ENCODE data around the gene SUGCT.
"Not testable (repeated sequence)": the region's sequence is repeated elsewhere in the genome, so short reads cannot be mapped to it uniquely, and the experiment has no call there.

The SUGCT gene

GRCh38 chr7:40643664-40644063, 508.9 kb downstream of the SUGCT start:
- H3K27ac Mint-ChIP-seq, result no peak overlapping the region
- H3K9me3 Mint-ChIP-seq, result no peaks in the 10 kb centered on the region
- peaks cover 6% of the 10 kb centered on the region for H3K4me1 Mint-ChIP-seq
- H3K27me3 Mint-ChIP-seq, result peaks cover 5% of the 10 kb centered on the region
- DNase-seq (no peak), ATAC-seq (no peak)
- H3K4me3 Mint-ChIP-seq, result no peak overlapping the region
- no peaks in the 10 kb centered on the region for H3K36me3 Mint-ChIP-seq (ENCODE audit: low read depth)

GRCh38 chr7:40644454-40645188, 509.8 kb downstream of the SUGCT start:
- DNase-seq (peak; percentile 1), ATAC-seq (peak; percentile 56)
- no peak overlapping the region for H3K27ac Mint-ChIP-seq
- H3K36me3 Mint-ChIP-seq (ENCODE audit: low read depth), result no peaks in the 10 kb centered on the region
- peaks cover 2% of the 10 kb centered on the region for H3K9me3 Mint-ChIP-seq
- peaks cover 6% of the 10 kb centered on the region for H3K4me1 Mint-ChIP-seq
- H3K4me3 Mint-ChIP-seq, result no peak overlapping the region
- H3K27me3 Mint-ChIP-seq, result peaks cover 5% of the 10 kb centered on the region

- Mint-ChIP-seq H3K4me1 (peaks cover 6% of the 10 kb centered on the region), H3K27ac (no peak overlapping the region), H3K4me3 (no peak overlapping the region), H3K36me3 (ENCODE audit: low read depth) (no peaks in the 10 kb centered on the region), H3K27me3 (peaks cover 5% of the 10 kb centered on the region), H3K9me3 (peaks cover 4% of the 10 kb centered on the region)
- DNase-seq, result no peak
- ATAC-seq, result peak; percentile 11
These were observed 510.4 kb downstream of the SUGCT start for GRCh38 chr7:40645197-40645596.

- Mint-ChIP-seq H3K4me3 (no peak overlapping the region), H3K27ac (no peak overlapping the region), H3K9me3 (peaks cover 10% of the 10 kb centered on the region), H3K4me1 (peaks cover 6% of the 10 kb centered on the region), H3K27me3 (peaks cover 5% of the 10 kb centered on the region), H3K36me3 (ENCODE audit: low read depth) (no peaks in the 10 kb centered on the region)
- ATAC-seq (no peak), DNase-seq (no peak)
These were observed 511.9 kb downstream of the SUGCT start for GRCh38 chr7:40646717-40647116.

GRCh38 chr7:40647719-40648118, 512.9 kb downstream of the SUGCT start:
- DNase-seq, result no peak
- H3K36me3 Mint-ChIP-seq (ENCODE audit: low read depth), result no peaks in the 10 kb centered on the region
- peaks cover 5% of the 10 kb centered on the region for H3K27me3 Mint-ChIP-seq
- no peak for ATAC-seq
- peaks cover 10% of the 10 kb centered on the region for H3K9me3 Mint-ChIP-seq
- H3K27ac Mint-ChIP-seq, result no peak overlapping the region
- H3K4me1 Mint-ChIP-seq, result peaks cover 6% of the 10 kb centered on the region
- no peak overlapping the region for H3K4me3 Mint-ChIP-seq

- Mint-ChIP-seq H3K9me3 (peaks cover 10% of the 10 kb centered on the region), H3K4me3 (no peak overlapping the region), H3K4me1 (peaks cover 6% of the 10 kb centered on the region), H3K36me3 (ENCODE audit: low read depth) (no peaks in the 10 kb centered on the region), H3K27ac (no peak overlapping the region), H3K27me3 (peaks cover 5% of the 10 kb centered on the region)
- no peak for ATAC-seq
- no peak for DNase-seq
These were observed 514.4 kb downstream of the SUGCT start for GRCh38 chr7:40649247-40649646.

- not testable (repeated sequence) for H3K27me3 Mint-ChIP-seq; H3K4me1 Mint-ChIP-seq; H3K27ac Mint-ChIP-seq; ATAC-seq; H3K36me3 Mint-ChIP-seq (ENCODE audit: low read depth); H3K4me3 Mint-ChIP-seq; DNase-seq
- H3K9me3 Mint-ChIP-seq, result peaks cover 10% of the 10 kb centered on the region
These were observed 516.1 kb downstream of the SUGCT start for GRCh38 chr7:40650903-40651302.

- no peaks in the 10 kb centered on the region for H3K27me3 Mint-ChIP-seq
- no peak overlapping the region for H3K27ac Mint-ChIP-seq
- H3K4me1 Mint-ChIP-seq, result no peaks in the 10 kb centered on the region
- H3K4me3 Mint-ChIP-seq, result no peak overlapping the region
- ATAC-seq (no peak), DNase-seq (no peak)
- no peaks in the 10 kb centered on the region for H3K36me3 Mint-ChIP-seq (ENCODE audit: low read depth)
- peaks cover 10% of the 10 kb centered on the region for H3K9me3 Mint-ChIP-seq
These were observed 519.4 kb downstream of the SUGCT start for GRCh38 chr7:40654171-40654570.

- Mint-ChIP-seq H3K4me1 (no peaks in the 10 kb centered on the region), H3K27ac (no peak overlapping the region), H3K27me3 (no peaks in the 10 kb centered on the region), H3K36me3 (ENCODE audit: low read depth) (no peaks in the 10 kb centered on the region), H3K9me3 (peaks cover 6% of the 10 kb centered on the region), H3K4me3 (no peak overlapping the region)
- ATAC-seq (no peak), DNase-seq (no peak)
These were observed 520.6 kb downstream of the SUGCT start for GRCh38 chr7:40655426-40655825.

- no peak for DNase-seq
- H3K9me3 Mint-ChIP-seq, result peaks cover 4% of the 10 kb centered on the region
- H3K4me1 Mint-ChIP-seq, result no peaks in the 10 kb centered on the region
These were observed 521.5 kb downstream of the SUGCT start for GRCh38 chr7:40656349-40656748.

GRCh38 chr7:40658729-40659128, 523.9 kb downstream of the SUGCT start:
- H3K9me3 Mint-ChIP-seq, result peaks cover 4% of the 10 kb centered on the region
- no peaks in the 10 kb centered on the region for H3K36me3 Mint-ChIP-seq (ENCODE audit: low read depth)
- DNase-seq, result no peak
- ATAC-seq, result no peak
- no peaks in the 10 kb centered on the region for H3K27me3 Mint-ChIP-seq
- no peak overlapping the region for H3K27ac Mint-ChIP-seq
- no peak overlapping the region for H3K4me3 Mint-ChIP-seq
- H3K4me1 Mint-ChIP-seq, result no peaks in the 10 kb centered on the region

More at GRCh38 chr7:40656349-40656748, 521.5 kb downstream of the SUGCT start:
- Mint-ChIP-seq H3K4me3 (no peak overlapping the region), H3K36me3 (ENCODE audit: low read depth) (no peaks in the 10 kb centered on the region), H3K27me3 (no peaks in the 10 kb centered on the region), H3K27ac (no peak overlapping the region)
- no peak for ATAC-seq

- ATAC-seq (no peak), DNase-seq (no peak)
- no peaks in the 10 kb centered on the region for H3K4me1 Mint-ChIP-seq
- H3K27ac Mint-ChIP-seq, result no peak overlapping the region
- no peak overlapping the region for H3K4me3 Mint-ChIP-seq
- no peaks in the 10 kb centered on the region for H3K27me3 Mint-ChIP-seq
- no peaks in the 10 kb centered on the region for H3K36me3 Mint-ChIP-seq (ENCODE audit: low read depth)
- peaks cover 4% of the 10 kb centered on the region for H3K9me3 Mint-ChIP-seq
These were observed 524.4 kb downstream of the SUGCT start for GRCh38 chr7:40659231-40659630.

- H3K4me1 Mint-ChIP-seq, result peaks cover 16% of the 10 kb centered on the region
- ATAC-seq (peak; percentile 94), DNase-seq (no peak)
- H3K9me3 Mint-ChIP-seq, result no peaks in the 10 kb centered on the region
- peak overlapping the region; percentile 64 for H3K27ac Mint-ChIP-seq
- no peaks in the 10 kb centered on the region for H3K36me3 Mint-ChIP-seq (ENCODE audit: low read depth)
- H3K27me3 Mint-ChIP-seq, result peaks cover 2% of the 10 kb centered on the region
- H3K4me3 Mint-ChIP-seq, result peak overlapping the region; percentile 27
These were observed 538.5 kb downstream of the SUGCT start for GRCh38 chr7:40673285-40673684.

GRCh38 chr7:40674316-40674715, 539.5 kb downstream of the SUGCT start:
- Mint-ChIP-seq H3K4me3 (no peak overlapping the region), H3K9me3 (no peaks in the 10 kb centered on the region), H3K4me1 (peaks cover 16% of the 10 kb centered on the region), H3K27me3 (peaks cover 2% of the 10 kb centered on the region), H3K36me3 (ENCODE audit: low read depth) (no peaks in the 10 kb centered on the region), H3K27ac (no peak overlapping the region)
- ATAC-seq (no peak), DNase-seq (no peak)

GRCh38 chr7:40675741-40676140, 540.9 kb downstream of the SUGCT start:
- no peak for ATAC-seq
- peaks cover 2% of the 10 kb centered on the region for H3K27me3 Mint-ChIP-seq

GRCh38 chr7:40676221-40676620, 541.4 kb downstream of the SUGCT start:
- H3K4me1 Mint-ChIP-seq, result peaks cover 16% of the 10 kb centered on the region
- ATAC-seq (no peak), DNase-seq (no peak)
- H3K27ac Mint-ChIP-seq, result no peak overlapping the region
- no peaks in the 10 kb centered on the region for H3K9me3 Mint-ChIP-seq
- H3K27me3 Mint-ChIP-seq, result peaks cover 2% of the 10 kb centered on the region
- H3K36me3 Mint-ChIP-seq (ENCODE audit: low read depth), result no peaks in the 10 kb centered on the region
- no peak overlapping the region for H3K4me3 Mint-ChIP-seq

More at GRCh38 chr7:40675741-40676140, 540.9 kb downstream of the SUGCT start:
- Mint-ChIP-seq H3K4me1 (peaks cover 16% of the 10 kb centered on the region), H3K4me3 (no peak overlapping the region), H3K9me3 (no peaks in the 10 kb centered on the region), H3K27ac (no peak overlapping the region), H3K36me3 (ENCODE audit: low read depth) (no peaks in the 10 kb centered on the region)
- DNase-seq, result no peak
